HG03342 (cell line): ENCODE results near the gene SPEM2.

Source experiments
- ATAC-seq: cut with Tn5 transposase; IDR thresholded peaks from one replicate; pipeline ENCODE4 v1.9.1; 2021; ENCODE audit warnings: mild to moderate bottlenecking, moderate library complexity; ENCODE audit not compliant: unreplicated experiment

Gene SPEM2

DNA sequence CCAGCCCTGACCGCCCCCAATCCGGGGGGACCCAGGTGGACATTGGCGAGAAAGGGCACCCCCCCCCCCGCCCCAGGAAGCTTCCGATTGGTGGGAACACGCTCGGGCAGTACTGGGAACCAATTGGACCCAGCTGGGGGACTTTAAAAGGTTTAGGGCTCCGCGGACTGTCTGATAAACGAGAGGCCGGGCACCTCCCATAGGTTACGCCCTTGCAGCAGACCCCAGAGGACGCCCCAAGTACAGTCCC lies 21.8 kb upstream of the SPEM2 start:
- no peak for ATAC-seq

DNA sequence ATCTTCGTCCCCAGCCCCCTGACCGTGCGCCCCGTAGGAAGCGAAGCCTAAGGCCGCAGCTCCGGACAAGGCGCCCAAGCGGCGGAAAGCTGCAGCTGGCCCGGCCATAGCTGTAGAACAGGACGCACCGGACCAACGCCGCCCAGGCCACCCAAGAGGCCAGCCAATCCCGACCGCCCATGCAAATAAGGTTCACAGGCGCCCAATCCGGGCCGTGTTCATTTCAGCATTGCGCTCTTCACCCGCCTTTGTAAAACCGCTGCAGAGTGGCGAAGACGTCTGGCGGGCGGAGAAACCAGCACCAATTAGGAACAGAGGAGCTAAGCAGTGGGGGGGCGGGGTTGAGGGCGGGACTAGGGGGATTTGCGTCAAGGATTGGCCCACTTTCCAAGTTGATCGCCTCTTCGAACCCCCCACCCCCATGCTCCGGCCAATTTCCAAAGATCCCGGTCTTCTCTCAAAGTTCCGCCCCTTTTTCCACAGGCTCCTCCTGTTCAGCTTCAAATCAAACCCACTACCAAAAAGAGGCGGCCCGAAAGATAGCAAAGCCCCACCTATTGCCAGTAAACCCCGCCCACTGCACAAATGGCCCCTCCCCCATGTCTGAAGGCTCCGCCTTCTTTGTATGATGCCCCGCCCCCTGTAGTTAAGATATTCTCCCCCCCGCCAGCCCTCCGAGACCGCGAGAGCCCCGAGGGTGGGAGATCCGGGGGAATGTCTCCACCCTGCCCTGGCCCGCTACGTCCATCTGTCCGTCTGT lies 21.3 kb upstream of the SPEM2 start, which contains the start of gene TMEM256:
Gene TMEM256 (minus strand): TSS at position 121 of the 760 bp plus-strand sequence. CDS start 13 bp downstream, at position 108.
- peak; percentile 88 for ATAC-seq

DNA sequence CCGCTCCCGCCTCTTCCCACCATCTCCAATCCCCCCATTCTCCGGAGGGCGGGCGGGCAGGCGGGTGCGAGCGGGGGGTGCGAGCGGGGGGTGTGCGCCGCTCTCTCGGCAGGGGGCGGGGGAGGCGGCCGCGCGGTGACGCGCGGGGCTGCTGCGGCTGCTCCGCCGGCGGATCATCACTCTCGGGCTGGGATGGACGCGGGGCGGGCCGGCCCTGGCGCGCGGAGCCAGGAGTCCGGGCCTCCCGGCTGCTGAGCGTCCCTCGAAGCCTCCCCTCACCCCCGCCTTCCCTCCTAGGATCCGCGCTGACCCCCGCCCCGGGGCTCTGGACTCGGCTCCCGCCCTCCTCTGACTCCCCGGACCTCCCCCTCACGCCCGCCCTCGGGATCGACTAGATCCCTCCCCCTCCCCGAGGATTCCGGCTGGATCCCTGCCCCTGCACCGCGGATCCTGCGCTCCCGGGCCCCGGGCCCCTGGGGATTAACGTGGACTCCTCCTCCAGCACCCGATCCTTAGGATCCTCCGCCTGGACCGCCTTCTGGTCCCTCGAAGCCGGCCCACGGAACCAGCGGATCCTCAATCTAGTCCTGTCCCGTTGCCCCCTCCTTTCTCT lies 20.6 kb upstream of the SPEM2 start:
- peak; percentile 15 for ATAC-seq

DNA sequence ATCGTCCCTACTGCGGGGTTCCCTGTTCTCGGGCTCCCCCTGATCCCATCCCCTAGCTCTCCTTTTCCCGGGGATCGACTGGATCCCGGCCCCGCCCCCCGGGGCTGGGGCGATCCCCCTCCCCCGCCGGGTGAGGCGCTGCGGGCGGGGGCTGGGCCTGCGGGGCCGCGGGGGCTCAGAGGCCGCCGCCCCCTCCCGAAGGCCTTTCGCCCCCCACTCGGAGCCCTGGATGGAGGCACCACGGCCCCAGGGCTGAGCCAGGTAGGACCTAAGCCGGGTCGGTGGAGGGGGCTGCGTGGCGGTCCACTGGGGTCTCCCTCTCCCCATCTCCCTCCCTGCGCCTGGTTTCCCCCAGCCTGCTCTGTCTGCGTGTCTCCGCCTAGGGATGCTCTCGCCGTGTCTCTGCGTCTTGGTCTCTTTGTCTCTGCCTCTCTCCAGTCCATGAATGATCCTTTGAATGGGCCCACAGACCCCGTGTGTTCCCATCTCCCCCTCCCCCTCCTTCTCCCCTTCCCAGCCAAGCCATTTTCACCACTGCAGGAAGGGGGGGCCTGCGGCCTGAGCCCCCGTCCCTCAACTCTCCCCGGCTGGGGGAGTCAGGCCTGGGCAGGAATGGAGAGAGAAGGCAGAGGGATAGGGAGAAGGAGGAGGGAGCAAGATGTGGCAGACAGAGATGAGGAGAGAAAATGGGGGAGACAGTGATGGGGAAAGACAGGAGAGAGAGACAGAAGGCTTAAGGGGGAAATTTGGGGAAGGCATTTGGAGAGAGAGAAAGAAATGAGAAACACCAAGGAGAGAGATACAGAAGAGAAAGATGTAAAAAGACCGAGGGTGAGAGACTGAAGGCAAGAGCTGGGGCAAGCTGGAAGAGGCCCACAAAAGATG lies 19.8 kb upstream of the SPEM2 start:
- ATAC-seq, result no peak

DNA sequence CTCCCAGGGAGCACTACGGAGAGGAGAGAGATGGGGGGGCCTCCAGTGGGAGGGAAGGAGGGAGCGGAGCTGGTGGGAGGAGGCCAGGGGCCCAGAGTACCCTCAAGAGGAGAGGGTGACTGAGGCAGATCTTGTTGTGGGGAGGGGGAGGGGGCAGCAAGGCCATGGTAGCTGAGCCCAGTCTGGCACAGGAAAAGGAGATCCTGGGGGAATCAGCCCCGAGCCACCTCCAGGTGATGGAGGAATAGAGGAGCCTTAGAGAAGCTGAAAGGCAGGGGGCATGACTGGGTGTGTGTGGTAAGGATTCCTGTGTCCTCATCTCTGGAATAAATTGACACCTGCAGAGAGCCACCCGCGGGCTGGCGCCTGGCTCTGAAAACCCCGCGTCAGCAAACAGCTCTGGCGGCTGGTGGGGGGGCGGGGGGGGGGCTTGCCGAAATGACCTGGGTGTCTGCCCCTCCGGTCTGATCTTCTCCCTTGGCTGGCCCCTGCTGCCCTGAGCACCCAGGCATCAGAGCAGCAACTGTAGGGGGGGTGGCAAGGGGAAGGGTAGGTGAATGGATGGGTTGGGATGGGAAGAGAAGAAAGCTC lies 19.1 kb upstream of the SPEM2 start:
- no peak for ATAC-seq

DNA sequence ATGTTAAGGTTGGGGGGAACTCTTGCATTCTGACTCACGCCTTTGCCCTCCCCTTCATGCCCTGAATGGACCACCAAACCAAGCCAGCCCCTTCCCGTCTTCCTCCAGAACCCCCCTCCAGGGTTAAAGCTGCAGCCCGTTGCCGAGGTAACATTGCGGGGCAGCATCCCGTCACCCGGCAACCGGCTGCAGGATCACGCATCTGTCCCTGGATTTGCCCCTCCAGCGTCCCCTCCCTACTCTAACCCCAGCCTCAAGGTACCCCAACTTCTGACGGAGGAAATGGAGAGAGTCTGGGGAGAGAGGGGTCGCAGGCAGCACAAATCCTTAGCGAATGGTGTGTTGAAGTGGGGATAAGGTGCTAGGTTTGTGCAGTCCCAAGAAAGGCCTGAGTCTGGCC lies 18.3 kb upstream of the SPEM2 start:
- no peak for ATAC-seq

DNA sequence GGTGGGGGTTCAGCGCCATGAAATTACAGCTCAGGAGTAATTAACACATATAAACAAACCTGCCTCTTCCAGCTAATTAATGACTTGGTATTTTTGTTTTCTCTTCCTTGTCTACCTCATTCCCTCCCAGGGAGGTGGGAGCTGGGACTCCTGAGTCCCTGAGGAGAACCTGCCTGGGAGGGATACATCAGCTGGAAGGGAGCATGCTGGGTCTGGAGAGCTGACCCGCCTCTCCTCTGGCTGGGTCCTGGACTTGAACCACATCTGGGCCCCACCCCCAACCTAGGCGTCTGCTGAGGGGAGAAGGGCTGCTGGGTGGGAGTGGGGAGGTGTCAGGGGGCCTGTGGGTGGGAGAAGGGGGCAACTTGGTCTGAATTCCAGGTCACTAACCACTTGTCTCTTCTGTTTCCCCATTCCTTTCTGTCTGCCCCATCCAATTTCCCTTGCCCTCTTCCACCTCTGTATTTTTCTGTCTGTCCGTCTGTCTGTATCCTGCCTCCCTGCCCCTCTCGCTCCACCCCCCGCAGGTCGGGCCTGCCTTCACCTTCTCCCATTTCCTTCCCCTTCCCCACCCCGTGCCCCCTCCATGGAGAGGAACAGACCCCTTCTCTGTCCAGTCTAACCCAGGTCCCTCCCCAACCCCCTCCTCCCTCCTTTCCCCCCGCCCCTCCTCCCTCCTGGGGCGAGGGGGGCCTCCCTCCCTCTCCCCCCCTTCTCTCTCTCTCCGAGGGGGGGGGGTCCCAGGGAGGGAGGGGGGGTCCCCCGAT lies 17.7 kb upstream of the SPEM2 start, which contains the start of gene NLGN2:
Gene NLGN2 (plus strand): TSS at position 361 of the 767 bp plus-strand sequence. CDS start 411 bp downstream, outside the sequence.
- ATAC-seq, result no peak

DNA sequence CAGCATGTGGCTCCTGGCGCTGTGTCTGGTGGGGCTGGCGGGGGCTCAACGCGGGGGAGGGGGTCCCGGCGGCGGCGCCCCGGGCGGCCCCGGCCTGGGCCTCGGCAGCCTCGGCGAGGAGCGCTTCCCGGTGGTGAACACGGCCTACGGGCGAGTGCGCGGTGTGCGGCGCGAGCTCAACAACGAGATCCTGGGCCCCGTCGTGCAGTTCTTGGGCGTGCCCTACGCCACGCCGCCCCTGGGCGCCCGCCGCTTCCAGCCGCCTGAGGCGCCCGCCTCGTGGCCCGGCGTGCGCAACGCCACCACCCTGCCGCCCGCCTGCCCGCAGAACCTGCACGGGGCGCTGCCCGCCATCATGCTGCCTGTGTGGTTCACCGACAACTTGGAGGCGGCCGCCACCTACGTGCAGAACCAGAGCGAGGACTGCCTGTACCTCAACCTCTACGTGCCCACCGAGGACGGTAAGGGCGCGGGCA lies 17.1 kb upstream of the SPEM2 start:
- ATAC-seq, result no peak

DNA sequence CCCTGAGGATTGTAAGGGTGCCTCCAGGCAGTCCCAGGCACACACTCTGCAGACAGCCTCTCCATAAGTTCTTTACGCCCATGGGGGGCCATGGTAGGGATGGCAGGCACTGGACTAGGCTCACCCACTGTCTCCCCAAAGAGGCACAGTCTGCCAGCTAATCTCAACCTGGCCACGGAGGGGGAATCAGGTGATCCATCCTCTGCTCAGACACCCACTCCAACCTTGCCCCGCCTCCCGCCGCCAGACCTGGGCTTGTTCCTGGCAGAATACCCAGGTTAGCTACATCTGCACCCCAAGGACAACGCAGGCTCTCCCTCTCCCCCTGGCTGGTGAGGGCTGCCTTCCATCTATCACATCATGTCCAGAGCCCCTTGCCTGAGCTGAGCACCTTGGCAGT lies 16.6 kb upstream of the SPEM2 start:
- ATAC-seq, result no peak

DNA sequence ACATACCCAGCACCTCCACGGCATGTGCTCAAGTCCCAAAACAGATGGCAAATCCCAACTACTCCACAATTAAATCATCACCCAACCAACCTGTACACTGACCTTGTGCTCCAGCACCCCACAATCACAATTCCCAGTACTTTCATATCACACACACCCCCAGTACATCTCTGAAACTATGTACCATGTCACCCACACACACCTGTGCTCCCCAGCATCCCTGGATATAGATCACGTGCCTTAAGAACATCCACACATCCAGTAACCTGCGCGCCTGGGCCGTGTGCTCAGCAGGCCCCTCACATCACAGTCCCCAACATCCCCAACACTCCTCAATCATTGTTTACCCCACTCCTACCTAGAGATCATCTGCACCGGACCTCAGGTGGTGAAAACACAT lies 15.7 kb upstream of the SPEM2 start:
- no peak for ATAC-seq

DNA sequence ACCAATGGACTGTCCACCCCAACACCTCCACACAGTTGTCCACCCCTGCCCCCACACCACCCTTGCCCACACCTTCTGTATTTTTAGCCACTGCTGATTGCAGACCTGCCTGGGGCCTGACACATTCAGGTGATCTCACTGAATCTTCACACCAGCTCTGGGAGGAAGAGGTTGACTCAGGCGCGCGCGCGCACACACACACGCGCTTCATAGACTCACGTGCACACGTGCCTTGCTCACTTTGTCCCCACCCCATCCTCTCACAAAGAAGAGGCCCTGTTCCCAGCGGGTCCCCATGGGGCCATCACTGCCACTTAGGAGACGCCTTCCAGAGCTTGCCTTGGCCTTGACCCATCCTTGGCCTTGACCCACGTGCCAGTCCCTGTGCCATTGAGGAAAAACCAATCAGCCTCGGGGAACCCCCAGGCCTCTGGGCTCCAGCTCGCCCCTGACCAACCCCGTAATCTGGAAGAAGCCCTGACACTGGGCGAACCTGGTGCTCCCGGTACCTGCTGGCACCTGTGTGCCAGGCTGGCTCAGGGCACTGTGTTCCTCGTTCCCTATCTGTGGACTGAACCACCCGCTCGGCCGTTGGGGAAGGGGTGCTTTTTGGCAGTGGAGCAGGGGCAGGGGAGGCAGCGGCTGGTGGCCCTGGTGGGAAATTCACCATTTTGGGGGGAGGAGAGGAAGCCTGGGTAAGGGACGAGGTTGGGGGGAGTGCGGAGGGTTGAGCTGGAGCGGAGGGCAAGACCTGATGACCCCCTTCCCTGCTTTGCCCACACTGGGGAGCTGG lies 14.6 kb upstream of the SPEM2 start:
- ATAC-seq, result no peak

DNA sequence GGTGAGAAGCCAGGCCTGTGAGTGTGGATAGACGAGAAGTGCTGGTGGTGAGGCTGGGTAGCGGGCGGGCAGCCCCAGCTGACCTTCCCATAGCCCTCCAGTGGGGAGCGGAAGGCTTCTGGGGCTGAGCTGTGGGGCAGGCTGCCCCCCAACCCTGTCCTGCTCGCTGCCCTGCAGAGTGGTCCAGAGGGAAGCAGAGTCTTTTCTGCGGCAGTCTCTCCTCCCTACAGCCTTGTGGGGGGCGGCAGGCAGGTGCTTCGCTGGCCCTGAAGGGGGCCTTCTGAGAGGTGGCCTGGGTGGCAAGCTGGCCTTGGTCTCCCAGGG lies 14.0 kb upstream of the SPEM2 start:
- ATAC-seq, result no peak

DNA sequence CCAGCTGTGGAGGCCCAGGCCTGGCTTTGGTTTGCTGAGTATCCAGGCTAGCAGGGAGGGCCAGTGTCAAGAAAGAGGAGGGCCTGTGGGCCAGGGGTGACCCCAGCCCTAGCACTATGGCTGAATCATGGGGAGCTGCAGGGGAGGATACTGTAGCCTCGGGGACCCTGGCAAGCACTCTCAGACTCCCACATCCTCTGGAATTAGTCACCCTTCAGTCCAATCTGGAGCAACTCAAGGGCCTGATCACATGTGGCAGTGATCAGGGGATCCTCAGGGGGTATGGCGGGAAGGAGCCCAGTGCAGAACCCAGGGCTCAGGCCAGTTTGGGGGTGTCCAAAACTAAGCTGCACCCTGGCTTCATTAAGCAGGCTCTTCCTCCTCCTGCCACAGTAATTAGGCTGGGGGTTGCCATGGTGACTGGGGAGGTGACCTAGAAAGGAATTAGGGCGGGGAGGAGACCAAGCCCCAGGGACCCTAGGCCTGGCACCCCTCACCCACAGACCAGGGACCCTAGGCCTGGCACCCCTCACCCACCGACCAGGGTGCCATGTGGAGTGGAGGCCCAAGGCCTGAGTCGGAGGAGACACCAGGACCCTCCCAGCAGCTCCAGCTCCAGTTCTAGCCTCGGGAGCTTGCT lies 11.9 kb upstream of the SPEM2 start:
- no peak for ATAC-seq

DNA sequence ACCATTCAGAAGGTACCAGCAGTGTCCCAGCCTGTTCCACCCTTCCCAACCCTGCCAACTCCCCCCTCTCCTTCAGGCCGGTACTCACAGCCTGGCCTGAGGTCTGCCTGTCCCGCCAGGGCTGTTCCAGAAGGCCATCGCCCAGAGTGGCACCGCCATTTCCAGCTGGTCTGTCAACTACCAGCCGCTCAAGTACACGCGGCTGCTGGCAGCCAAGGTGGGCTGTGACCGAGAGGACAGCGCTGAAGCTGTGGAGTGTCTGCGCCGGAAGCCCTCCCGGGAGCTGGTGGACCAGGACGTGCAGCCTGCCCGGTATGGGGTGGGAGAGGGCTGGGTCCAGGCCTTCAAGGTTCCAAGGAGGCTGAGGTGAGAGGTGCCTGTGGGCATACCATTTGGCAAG lies 10.6 kb upstream of the SPEM2 start:
- no peak for ATAC-seq

DNA sequence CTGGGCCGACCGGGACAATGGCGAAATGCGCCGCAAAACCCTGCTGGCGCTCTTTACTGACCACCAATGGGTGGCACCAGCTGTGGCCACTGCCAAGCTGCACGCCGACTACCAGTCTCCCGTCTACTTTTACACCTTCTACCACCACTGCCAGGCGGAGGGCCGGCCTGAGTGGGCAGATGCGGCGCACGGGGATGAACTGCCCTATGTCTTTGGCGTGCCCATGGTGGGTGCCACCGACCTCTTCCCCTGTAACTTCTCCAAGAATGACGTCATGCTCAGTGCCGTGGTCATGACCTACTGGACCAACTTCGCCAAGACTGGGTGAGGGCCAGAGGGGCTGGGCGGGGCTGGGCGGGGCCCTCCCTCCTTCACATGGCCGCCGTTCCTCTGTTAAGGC lies 9.6 kb upstream of the SPEM2 start:
- ATAC-seq, result no peak

DNA sequence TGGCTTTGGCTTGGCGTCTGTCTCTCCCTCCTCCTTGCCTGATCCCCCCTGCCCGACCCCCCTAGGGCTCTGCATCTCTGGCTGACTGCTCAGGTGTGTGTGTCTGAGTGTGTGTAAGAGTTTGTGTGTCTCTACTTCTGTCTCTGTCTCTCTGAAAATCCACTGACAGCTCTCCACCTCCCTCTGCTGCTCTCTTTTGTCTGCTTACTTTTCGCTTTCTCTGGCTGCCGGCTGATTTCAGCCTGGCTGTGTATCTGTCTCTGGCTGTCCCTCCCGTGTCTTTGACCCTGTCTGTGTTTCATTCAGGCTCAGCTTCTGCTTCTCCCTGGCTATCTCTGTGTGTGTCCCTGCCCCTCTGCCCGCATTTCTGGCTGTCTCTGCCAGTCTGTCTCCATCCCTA lies 9.1 kb upstream of the SPEM2 start:
- ATAC-seq, result no peak

DNA sequence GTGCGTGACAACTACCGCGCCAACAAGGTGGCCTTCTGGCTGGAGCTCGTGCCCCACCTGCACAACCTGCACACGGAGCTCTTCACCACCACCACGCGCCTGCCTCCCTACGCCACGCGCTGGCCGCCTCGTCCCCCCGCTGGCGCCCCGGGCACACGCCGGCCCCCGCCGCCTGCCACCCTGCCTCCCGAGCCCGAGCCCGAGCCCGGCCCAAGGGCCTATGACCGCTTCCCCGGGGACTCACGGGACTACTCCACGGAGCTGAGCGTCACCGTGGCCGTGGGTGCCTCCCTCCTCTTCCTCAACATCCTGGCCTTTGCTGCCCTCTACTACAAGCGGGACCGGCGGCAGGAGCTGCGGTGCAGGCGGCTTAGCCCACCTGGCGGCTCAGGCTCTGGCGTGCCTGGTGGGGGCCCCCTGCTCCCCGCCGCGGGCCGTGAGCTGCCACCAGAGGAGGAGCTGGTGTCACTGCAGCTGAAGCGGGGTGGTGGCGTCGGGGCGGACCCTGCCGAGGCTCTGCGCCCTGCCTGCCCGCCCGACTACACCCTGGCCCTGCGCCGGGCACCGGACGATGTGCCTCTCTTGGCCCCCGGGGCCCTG lies 8.3 kb upstream of the SPEM2 start:
- ATAC-seq, result no peak

DNA sequence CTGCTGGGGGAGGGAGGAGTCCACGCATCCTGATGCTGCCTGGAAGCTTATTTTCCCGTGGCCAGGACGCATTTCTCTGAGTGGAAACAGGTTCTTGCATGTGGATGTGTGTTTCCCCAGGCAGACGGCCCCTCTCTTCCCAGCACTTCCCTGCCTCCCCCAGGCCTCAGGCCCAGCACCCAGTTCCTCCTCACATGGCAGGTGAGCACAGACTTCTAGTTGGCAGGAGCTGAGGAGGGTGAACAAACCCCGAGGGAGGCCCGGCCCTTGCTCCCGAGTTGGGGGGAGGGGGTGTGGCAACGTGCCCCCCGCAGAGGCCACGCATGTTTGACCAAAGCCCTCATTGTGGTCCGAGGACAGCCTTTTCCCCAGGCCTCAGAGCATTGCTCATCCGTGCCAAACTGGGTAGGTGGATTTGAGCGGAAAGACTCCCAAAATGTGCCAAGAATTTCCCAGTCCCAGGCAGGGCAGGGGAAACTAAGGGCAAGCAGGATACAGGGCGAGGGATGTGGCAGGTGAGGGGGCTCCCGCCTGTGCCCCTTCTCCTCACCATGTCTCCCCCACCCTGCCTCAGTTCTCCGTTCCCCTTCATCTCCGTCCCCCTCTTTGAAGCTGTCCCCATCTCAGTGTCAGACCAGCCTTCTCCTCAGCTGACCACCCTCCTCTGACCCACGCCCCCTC lies 6.8 kb upstream of the SPEM2 start:
- no peak for ATAC-seq
